ENCODE data around the gene C19orf25.
"Not testable (repeated sequence)": the region's sequence is repeated elsewhere in the genome, so short reads cannot be mapped to it uniquely, and the experiment has no call there.

The C19orf25 gene

GRCh38 chr19:1478934-1479707 lies at the start of gene C19orf25:
Gene C19orf25 (minus strand): TSS chr19:1479215. CDS start chr19:1478903, 312 bp downstream.
- peak; percentile 80 for DNase-seq (ENCODE audit: low read depth)

- DNase-seq (ENCODE audit: low read depth): no peak
Observed at GRCh38 chr19:1527650-1528309, 48.8 kb upstream of the C19orf25 start.

- DNase-seq (ENCODE audit: low read depth): no peak
Observed at GRCh38 chr19:1526979-1527649, 48.1 kb upstream of the C19orf25 start.

DNA sequence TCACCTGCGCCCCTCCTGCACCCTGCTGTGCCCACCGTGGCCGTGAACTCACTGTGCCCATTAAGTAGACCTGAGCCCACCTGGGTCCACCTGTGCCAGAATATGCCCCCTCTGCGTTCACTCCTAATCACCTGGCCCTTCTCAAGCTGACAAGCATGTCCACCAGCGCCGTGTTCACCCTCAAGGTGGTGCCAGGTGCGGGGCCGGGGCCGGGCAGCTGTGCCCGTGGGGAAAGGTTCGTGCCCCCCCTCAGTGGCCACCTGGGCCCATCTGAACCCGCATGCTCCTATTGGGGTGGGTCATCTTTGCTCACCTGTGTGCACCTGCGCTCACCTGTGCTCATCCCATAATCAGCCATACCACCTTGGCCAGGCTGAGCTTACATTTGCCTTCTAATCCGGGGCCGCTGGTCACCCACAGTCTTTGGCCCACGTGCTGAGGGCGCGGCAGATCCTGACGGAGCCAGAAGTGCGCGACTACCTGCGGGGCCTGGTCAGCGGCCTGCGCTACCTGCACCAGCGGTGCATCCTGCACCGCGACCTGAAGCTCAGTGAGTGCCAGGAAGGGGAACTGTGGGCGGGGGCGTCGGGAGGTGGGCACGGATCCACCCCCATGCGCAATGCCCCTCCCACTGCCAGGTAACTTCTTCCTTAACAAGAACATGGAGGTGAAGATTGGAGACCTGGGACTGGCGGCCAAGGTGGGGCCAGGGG lies 47.2 kb upstream of the C19orf25 start:
- DNase-seq (ENCODE audit: low read depth): no peak

DNA sequence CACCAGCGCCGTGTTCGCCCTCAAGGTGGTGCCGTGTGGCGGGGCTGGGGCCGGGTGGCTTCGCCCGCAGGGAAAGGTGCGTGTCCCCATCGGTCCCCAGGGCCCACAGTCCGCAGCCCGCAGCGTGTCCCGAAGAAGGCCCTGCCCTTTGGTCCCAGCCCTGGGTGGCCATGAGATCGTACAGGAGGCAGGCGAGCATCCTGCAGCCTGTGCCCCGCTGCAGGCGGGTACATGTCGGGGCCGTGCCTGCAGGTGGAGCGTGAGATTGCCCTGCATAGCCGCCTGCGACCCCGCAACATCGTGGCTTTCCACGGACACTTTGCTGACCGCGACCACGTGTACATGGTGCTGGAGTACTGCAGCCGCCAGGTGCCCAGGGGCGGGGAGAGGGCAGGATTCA lies 46.3 kb upstream of the C19orf25 start:
- DNase-seq (ENCODE audit: low read depth): no peak

DNA sequence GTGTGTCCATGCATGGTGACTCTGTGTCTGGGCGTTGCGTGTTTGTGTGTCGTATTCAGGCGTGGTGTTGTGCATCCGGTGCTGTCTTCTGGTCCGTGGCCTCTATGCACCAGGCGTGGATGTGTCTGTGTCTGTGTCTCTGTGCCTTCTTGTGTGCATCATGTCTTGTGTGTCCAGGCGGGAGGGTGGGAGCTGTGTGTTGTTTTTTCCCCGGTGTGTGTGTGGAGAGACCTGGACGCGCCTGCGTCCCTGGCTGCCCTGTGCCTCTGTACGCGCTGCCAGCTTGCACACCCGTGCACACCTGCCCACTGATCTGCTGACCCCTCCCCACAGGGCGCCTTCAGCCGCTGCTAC lies 45.9 kb upstream of the C19orf25 start:
- no peak for DNase-seq (ENCODE audit: low read depth)

DNA sequence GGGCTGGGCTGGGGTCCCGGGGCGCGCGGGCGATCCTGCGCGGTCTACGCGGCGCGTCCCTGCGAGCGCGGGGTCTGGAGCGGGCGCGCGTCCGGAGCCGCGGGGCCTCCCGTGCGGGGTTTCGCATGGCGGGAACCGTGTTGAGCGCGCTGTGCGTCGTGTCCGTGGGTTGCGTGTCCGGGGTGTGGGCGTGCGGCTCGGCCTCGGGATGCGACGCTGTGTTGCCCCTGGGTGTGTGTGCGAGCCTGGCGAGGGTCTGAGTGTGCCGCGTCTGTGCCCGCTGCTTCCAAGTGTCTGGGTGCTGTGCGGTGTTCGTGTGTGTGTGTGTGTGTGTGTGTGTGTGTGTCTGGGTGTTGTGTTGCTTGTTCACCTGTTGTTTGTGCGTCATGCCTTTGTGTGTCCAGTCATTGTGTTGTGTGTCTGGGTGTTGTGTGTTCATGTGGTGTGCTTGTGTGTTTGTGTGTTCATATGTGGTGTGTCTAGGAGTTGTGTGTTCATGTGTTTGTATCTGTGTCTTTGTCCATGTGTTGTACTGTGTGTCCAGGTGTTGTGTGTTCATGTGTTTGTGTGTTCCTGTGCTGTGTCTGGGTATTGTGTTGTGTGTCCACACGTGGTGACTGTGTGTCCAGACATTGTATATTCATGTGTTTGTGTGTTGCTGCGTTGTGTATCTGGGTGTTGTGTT lies 45.4 kb upstream of the C19orf25 start:
- DNase-seq (ENCODE audit: low read depth): no peak

GRCh38 chr19:1523412-1524286 lies 44.6 kb upstream of the C19orf25 start, which contains the start of gene PLK5:
Gene PLK5 (plus strand): TSS chr19:1524077. CDS start chr19:1526997, 2,920 bp downstream.
- DNase-seq (ENCODE audit: low read depth): no peak

DNA sequence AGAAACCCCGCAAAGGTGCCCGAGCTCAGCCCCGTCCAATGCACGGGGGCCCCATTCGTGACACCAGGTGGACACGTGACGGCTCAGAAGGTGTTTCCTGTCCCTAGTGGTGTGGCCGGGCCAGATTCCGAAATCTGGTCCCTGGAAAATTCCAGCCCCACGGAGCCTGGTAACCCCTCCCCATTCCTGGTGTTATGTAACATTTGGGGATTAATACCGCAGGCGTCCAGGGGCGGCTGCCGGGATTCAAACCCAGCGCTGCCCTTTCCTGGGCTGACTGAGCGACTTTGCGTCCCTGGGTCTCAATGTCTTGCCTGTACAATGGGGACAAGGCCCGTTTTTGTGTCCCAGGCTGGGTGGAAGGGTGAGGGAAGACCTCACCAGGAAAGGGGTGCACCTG lies 43.8 kb upstream of the C19orf25 start:
- DNase-seq (ENCODE audit: low read depth): no peak

DNA sequence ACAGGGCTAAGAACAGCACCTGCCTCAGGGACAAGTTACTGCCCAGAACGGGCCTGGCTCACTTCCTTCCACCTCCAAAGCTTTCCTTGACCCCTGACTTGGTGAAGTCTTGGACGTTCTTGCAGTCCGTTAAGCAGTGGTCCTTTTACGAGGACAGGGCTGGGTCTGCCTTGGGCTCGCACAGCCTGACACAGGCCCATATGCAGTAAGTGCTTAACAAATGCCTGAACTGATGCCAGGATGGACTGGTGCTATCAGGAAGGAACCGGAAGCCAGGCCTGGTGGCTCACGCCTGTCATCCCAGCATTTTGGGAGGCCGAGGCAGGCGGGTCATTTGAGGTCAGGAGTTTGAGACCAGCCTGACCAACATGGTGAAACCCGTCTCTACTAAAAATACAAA lies 43.0 kb upstream of the C19orf25 start:
- no peak for DNase-seq (ENCODE audit: low read depth)

DNA sequence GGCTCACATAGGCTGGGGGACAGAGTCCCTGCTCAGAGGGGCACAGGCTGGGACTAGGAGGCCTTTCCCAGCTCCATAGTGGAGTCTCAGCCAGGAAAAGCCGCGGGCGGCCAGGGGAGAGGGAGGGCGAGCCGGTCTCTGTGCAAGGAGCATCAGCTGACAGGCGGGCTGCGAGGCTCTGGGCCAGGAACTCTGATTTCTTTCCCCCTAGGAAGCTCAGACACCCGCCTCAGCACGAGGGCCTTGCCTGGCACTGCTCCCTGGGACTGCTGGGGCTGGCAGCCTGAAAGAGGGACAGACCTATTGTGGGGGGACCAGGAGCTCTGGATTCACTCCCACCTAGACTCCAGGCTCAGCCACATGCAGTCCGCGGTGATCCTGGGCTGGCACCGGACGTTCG lies 42.6 kb upstream of the C19orf25 start:
- DNase-seq (ENCODE audit: low read depth): no peak

GRCh38 chr19:1520203-1520780 lies 41.3 kb upstream of the C19orf25 start:
- DNase-seq (ENCODE audit: low read depth): no peak

DNA sequence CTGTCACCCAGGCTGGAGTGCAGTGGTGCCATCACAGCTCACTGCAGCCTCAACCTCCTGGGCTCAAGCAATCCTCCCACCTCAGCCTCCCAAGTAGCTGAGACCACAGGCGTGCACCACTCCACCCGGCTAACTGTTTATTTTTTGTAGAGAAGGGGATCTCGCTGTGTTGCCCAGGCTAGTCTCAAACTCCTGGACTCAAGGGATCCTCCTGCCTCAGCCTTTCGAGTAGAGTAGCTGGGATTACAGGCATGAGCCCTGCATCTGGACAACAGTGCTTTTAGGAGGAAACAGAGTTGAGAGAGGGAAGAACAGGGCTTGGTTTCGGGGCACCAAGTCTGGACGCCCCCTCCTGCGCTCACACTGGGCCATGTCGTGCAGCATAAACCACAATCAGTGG lies 40.8 kb upstream of the C19orf25 start:
- not testable (repeated sequence) for DNase-seq (ENCODE audit: low read depth)

GRCh38 chr19:1518471-1518870 lies 39.5 kb upstream of the C19orf25 start:
- DNase-seq (ENCODE audit: low read depth): no peak

DNA sequence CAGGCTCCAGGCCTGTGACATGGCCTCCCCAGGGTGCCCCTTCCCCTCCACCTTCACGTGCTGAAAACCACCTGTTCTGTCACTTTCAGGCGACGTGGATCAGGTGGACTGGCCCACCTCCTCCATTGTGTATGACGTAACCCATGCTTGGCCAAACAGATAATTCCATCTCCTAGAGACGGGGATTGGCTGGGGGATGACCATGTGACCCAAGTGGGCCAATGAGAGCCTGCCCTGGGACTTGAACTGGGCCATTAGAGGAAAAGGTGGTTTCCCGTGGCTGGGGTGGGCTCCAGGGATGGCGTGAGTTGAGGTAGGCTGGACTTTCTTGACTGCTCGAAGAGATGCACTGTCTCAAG lies 37.4 kb upstream of the C19orf25 start:
- no peak for DNase-seq (ENCODE audit: low read depth)

- DNase-seq (ENCODE audit: low read depth): no peak
Observed at GRCh38 chr19:1514986-1515721, 36.1 kb upstream of the C19orf25 start.

- no peak for DNase-seq (ENCODE audit: low read depth)
Observed at GRCh38 chr19:1514295-1514661, 35.3 kb upstream of the C19orf25 start.

GRCh38 chr19:1513499-1514294 lies 34.7 kb upstream of the C19orf25 start:
- peak; percentile 29 for DNase-seq (ENCODE audit: low read depth)

All from T-helper 22 cell (primary cell).